ENCODE data around the gene ACAD10.
"Not testable (repeated sequence)": the region's sequence is repeated elsewhere in the genome, so short reads cannot be mapped to it uniquely, and the experiment has no call there.

ACAD10 gene

DNA sequence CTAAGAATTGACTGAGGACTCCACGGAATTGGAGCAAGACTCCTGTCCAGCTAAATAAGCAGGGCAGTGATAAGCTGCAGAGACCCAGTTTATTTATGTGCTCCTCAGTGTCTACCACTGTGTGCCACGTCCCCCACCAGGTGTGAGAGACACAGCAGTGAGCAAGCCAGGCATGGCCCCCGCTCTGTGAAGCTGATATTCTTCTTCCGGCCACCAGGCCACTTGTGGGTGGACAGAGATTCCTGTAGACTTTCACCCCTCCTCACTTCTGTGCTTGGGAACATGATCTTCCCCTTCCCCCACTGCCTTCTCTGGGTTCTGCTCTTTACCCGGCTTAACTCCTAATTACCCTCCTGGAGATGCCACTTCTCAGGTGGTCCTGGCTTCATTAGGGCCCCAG lies 21.4 kb upstream of the ACAD10 start:
- no peak overlapping the region for H3K4me3 ChIP-seq (ENCODE audit: low read length)
- H3K36me3 ChIP-seq (ENCODE audit: control insufficient read depth, insufficient read depth, low read length): peaks cover 21% of the 10 kb centered on the region
- H3K4me1 ChIP-seq (ENCODE audit: control insufficient read depth, insufficient read depth, low read length): no peaks in the 10 kb centered on the region
- no peak overlapping the region for H3K9ac ChIP-seq (ENCODE audit: low read length)
- H3K27ac ChIP-seq (ENCODE audit: low read depth, low read length): no peak overlapping the region
- H3K27me3 ChIP-seq (ENCODE audit: control insufficient read depth, insufficient read depth, low read length): no peaks in the 10 kb centered on the region

DNA sequence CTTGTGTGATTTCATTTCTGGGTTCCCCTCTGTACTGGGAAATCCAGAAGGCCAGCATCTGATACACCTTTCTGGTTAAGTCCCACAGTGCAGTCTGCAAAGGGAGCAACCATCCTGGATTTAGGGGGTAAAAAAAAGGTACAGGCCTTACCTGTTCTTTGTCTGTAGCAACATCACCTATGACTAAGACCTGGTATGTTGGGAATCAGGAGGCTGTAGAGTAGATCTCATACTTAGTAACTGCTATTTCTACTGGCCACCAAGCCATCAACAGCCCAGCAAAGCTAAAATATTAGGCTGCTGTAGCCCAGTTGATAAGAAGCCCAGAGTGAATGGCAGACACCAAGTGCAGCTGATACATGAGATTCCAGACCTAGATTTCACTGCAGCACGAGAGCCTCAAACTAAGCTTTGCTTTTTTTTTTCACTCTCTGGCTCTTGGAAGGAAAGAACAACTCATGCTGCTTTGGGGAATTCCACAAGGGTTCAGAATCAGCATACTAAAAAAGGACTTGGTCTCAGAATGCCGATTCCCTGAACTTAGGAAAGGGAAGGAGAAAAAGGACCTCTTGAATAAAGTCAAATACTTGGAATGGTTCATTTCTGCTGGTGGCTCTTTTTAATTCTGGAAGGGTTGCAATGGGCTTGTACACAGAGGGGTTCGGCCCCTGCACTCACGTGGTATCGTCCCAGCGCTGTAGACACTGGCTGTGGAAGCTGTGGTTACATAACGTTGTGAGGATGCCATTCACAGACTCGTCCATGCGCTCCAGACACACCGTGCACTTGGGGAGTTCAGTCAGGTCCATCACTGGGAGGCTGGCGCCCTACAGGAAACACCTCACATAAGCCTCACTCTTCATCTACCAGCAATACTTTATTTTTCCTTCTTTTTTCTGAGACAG lies 20.6 kb upstream of the ACAD10 start:
- H3K4me3 ChIP-seq (ENCODE audit: low read length): no peak overlapping the region
- H3K27me3 ChIP-seq (ENCODE audit: control insufficient read depth, insufficient read depth, low read length): no peaks in the 10 kb centered on the region
- H3K4me1 ChIP-seq (ENCODE audit: control insufficient read depth, insufficient read depth, low read length): no peaks in the 10 kb centered on the region
- H3K27ac ChIP-seq (ENCODE audit: low read depth, low read length): no peak overlapping the region
- no peak overlapping the region for H3K9ac ChIP-seq (ENCODE audit: low read length)
- H3K36me3 ChIP-seq (ENCODE audit: control insufficient read depth, insufficient read depth, low read length): peaks cover 19% of the 10 kb centered on the region

DNA sequence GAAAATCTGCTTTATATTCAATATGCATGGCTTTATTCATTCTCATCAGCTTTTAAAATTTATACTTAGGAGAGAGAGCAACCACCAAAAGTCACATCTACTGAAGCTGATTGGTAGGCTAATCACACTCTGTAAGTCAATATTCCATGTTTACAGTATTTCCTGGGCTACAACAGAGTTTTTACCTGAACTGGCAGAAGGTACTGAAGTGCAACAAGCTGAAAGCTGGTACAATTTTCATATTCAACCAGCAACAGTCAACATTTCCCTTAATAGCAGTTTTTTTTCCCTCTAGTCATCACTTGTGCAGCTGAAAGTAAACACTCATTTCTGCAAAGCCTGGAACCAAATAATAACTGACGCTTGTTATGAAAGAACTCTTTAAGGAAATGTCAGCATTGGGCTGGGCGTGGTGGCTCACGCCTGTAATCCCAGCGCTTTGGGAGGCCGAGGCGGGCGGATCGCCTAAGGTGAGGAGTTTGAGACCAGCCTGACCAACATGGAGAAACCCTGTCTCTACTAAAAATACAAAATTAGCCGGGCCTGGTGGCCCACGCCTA lies 13.0 kb upstream of the ACAD10 start:
- H3K36me3 ChIP-seq (ENCODE audit: control insufficient read depth, insufficient read depth, low read length): peaks cover 23% of the 10 kb centered on the region
- no peak overlapping the region for H3K27ac ChIP-seq (ENCODE audit: low read depth, low read length)
- H3K4me1 ChIP-seq (ENCODE audit: control insufficient read depth, insufficient read depth, low read length): no peaks in the 10 kb centered on the region
- H3K9ac ChIP-seq (ENCODE audit: low read length): no peak overlapping the region
- no peaks in the 10 kb centered on the region for H3K27me3 ChIP-seq (ENCODE audit: control insufficient read depth, insufficient read depth, low read length)
- no peak overlapping the region for H3K4me3 ChIP-seq (ENCODE audit: low read length)

GRCh38 chr12:111673503-111673902 lies 12.3 kb upstream of the ACAD10 start:
- Histone ChIP-seq H3K36me3 (ENCODE audit: control insufficient read depth, insufficient read depth, low read length) (peaks cover 23% of the 10 kb centered on the region), H3K27me3 (ENCODE audit: control insufficient read depth, insufficient read depth, low read length) (no peaks in the 10 kb centered on the region), H3K27ac (ENCODE audit: low read depth, low read length) (no peak overlapping the region), H3K9ac (ENCODE audit: low read length) (no peak overlapping the region), H3K4me1 (ENCODE audit: control insufficient read depth, insufficient read depth, low read length) (no peaks in the 10 kb centered on the region), H3K4me3 (ENCODE audit: low read length) (no peak overlapping the region)

GRCh38 chr12:111677186-111677585 lies 8.7 kb upstream of the ACAD10 start:
- H3K4me3 ChIP-seq (ENCODE audit: low read length): no peak overlapping the region
- H3K9ac ChIP-seq (ENCODE audit: low read length): no peak overlapping the region
- H3K4me1 ChIP-seq (ENCODE audit: control insufficient read depth, insufficient read depth, low read length): no peaks in the 10 kb centered on the region
- no peaks in the 10 kb centered on the region for H3K27me3 ChIP-seq (ENCODE audit: control insufficient read depth, insufficient read depth, low read length)
- H3K27ac ChIP-seq (ENCODE audit: low read depth, low read length): no peak overlapping the region
- peaks cover 23% of the 10 kb centered on the region for H3K36me3 ChIP-seq (ENCODE audit: control insufficient read depth, insufficient read depth, low read length)

DNA sequence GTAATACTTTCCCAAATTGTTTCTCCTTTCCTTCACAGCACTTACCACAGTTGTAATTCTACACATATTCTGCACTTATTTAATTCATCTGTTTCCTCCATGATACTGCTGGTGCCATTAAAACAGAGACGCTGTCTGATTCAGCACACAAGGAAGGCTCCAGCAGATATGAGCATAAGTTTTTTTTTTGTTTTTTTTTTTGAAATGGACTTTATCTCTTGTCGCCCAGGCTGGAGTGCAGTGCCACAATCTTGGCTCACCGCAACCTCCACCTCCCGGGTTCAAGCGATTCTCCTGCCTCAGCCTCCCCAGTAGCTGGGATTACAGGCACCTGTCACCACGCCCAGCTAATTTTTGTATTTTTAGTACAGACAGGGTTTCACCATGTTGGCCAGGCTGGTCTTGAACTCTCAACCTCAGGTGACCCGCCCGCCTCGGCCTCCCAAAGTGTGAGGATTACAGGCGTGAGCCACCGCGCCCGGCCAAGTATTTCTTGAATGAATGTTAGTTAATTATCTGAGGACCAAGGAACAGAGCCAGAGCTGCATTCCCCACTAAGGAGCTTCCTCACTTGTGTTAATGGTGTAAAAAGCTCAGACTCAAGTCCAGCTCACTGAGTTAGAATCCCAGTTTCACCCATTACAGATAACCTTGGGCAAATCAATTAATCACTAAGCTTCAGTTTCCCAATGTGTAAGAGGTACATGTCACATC lies 1.2 kb upstream of the ACAD10 start:
- peaks cover 18% of the 10 kb centered on the region for H3K4me1 ChIP-seq (ENCODE audit: control insufficient read depth, insufficient read depth, low read length)
- H3K27me3 ChIP-seq (ENCODE audit: control insufficient read depth, insufficient read depth, low read length); H3K27ac ChIP-seq (ENCODE audit: low read depth, low read length); H3K36me3 ChIP-seq (ENCODE audit: control insufficient read depth, insufficient read depth, low read length): not testable (repeated sequence)
- H3K9ac ChIP-seq (ENCODE audit: low read length): peak overlapping the region; percentile 93
- peak overlapping the region; percentile 82 for H3K4me3 ChIP-seq (ENCODE audit: low read length)

DNA sequence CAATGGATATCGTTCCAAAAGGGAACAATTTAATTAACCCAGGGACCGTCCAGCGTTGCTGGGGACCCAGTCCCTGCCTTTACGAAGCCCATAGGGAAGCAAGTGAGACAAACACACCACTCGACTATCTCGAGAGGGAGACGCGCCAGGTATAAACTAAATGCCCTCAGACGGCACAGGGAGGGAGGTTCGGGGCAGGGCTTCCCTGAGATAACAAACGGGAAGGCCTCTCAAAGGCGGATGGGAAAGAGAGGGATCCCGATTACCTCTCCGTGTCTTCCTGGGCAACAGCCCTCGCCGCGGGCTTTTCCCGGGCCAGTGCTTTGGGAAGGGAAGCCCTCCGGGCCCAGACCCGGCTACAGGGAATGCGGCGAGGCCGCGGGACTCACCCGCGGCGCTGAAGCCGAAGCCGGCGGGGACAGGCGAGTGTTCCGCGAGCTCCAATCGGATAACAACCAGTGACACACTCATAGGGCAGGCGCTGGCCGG lies 487 bp upstream of the ACAD10 start:
- H3K36me3 ChIP-seq (ENCODE audit: control insufficient read depth, insufficient read depth, low read length): peaks cover 4% of the 10 kb centered on the region
- H3K27me3 ChIP-seq (ENCODE audit: control insufficient read depth, insufficient read depth, low read length): no peaks in the 10 kb centered on the region
- H3K27ac ChIP-seq (ENCODE audit: low read depth, low read length): peak overlapping the region; percentile 85
- peak overlapping the region; percentile 93 for H3K9ac ChIP-seq (ENCODE audit: low read length)
- peaks cover 18% of the 10 kb centered on the region for H3K4me1 ChIP-seq (ENCODE audit: control insufficient read depth, insufficient read depth, low read length)
- H3K4me3 ChIP-seq (ENCODE audit: low read length): peak overlapping the region; percentile 82

DNA sequence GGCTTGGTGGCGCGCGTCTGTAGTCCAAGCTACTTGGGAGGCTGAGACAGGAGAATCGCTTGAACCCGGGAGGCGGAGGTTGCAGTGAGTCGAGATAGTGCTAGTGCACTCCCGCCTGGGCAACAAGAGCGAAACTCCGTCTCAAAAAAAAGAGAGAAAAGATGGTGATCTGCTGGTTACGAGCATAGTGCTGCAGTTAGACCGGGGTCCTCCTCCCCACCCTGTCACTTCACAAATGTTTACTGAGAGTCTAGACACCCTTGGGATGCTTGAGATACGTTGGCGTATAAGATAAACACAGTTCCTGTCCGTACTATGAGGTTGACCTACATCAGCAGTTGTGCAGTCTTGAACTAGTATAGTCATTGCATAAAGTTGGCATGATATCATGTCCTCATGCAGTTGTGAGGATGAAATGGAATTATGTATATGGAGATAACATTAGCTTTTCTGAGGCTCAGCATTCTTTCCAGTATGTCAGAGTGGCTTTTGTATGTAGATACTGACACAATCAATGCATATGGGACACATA lies 787 bp downstream of the ACAD10 start:
- peak overlapping the region; percentile 63 for H3K9ac ChIP-seq (ENCODE audit: low read length)
- peak overlapping the region; percentile 82 for H3K4me3 ChIP-seq (ENCODE audit: low read length)
- no peaks in the 10 kb centered on the region for H3K27me3 ChIP-seq (ENCODE audit: control insufficient read depth, insufficient read depth, low read length)
- peaks cover 6% of the 10 kb centered on the region for H3K36me3 ChIP-seq (ENCODE audit: control insufficient read depth, insufficient read depth, low read length)
- H3K4me1 ChIP-seq (ENCODE audit: control insufficient read depth, insufficient read depth, low read length): peaks cover 18% of the 10 kb centered on the region
- H3K27ac ChIP-seq (ENCODE audit: low read depth, low read length): peak overlapping the region; percentile 85

DNA sequence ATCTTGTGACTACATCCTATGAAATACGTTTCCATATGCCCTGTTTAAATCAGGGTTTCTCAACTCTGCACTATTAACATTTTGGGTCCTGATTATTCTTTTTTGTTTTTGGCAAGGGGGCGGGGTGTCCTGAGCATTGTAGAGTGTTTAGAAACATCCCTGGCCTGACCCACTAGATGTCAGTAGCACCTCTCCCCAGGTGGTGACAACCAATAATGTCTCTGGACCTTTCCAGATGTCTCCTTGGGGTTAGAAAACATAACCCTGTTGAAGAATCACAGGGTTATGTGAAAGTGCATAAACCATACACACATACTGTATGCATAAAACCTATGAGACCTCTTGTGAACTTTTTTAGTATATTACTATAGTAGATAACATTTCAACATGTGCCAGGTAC lies 1.4 kb downstream of the ACAD10 start:
- no peak overlapping the region for H3K4me3 ChIP-seq (ENCODE audit: low read length)
- peaks cover 3% of the 10 kb centered on the region for H3K36me3 ChIP-seq (ENCODE audit: control insufficient read depth, insufficient read depth, low read length)
- H3K4me1 ChIP-seq (ENCODE audit: control insufficient read depth, insufficient read depth, low read length): peaks cover 18% of the 10 kb centered on the region
- H3K27ac ChIP-seq (ENCODE audit: low read depth, low read length): no peak overlapping the region
- H3K9ac ChIP-seq (ENCODE audit: low read length): no peak overlapping the region
- no peaks in the 10 kb centered on the region for H3K27me3 ChIP-seq (ENCODE audit: control insufficient read depth, insufficient read depth, low read length)

DNA sequence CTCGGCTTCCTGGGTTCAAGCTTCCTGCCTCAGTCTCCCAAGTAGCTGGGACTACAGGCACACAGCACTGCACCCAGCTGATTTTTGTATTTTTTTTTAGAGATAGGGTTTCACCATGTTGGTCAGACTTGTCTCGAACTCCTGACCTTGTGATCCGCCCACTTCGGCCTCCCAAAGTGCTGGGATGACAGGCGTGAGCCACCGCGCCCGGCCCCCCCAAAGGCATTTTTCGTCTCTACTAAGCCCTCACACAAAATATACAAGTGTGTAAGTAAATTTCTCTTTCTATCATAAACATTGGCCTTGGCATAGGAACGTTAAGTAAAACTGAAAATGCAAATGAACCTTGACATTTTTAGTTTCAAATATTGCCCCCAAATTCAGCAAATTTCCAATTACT lies 2.1 kb downstream of the ACAD10 start:
- Histone ChIP-seq H3K27me3 (ENCODE audit: control insufficient read depth, insufficient read depth, low read length) (no peaks in the 10 kb centered on the region), H3K9ac (ENCODE audit: low read length) (no peak overlapping the region), H3K36me3 (ENCODE audit: control insufficient read depth, insufficient read depth, low read length) (peaks cover 8% of the 10 kb centered on the region), H3K4me1 (ENCODE audit: control insufficient read depth, insufficient read depth, low read length) (peaks cover 18% of the 10 kb centered on the region), H3K27ac (ENCODE audit: low read depth, low read length) (no peak overlapping the region), H3K4me3 (ENCODE audit: low read length) (no peak overlapping the region)

DNA sequence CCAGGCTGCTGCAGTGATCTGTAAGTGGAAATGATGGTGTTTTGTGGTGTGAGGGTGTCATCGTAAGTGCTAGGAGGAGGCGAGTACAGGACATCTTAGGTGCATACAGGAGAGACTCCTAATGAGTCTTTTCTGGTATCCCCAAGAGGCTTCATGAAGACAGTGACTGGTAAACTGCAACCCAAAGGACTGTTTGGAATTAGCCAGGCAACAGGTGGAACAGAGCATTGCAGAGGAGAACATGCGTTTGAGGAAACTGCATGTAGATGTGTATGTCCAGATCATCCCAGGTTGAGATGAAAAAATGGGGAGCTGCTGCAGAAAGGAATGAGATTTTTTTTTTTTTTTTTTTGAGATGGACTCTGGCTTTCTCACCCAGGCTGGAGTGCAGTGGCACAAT lies 5.4 kb downstream of the ACAD10 start:
- H3K36me3 ChIP-seq (ENCODE audit: control insufficient read depth, insufficient read depth, low read length): peaks cover 23% of the 10 kb centered on the region
- no peak overlapping the region for H3K27ac ChIP-seq (ENCODE audit: low read depth, low read length)
- no peak overlapping the region for H3K9ac ChIP-seq (ENCODE audit: low read length)
- H3K4me1 ChIP-seq (ENCODE audit: control insufficient read depth, insufficient read depth, low read length): peaks cover 6% of the 10 kb centered on the region
- H3K4me3 ChIP-seq (ENCODE audit: low read length): no peak overlapping the region
- no peaks in the 10 kb centered on the region for H3K27me3 ChIP-seq (ENCODE audit: control insufficient read depth, insufficient read depth, low read length)

GRCh38 chr12:111692575-111693210 lies 6.8 kb downstream of the ACAD10 start:
- Histone ChIP-seq H3K27ac (ENCODE audit: low read depth, low read length) (no peak overlapping the region), H3K27me3 (ENCODE audit: control insufficient read depth, insufficient read depth, low read length) (no peaks in the 10 kb centered on the region), H3K36me3 (ENCODE audit: control insufficient read depth, insufficient read depth, low read length) (peaks cover 23% of the 10 kb centered on the region), H3K4me1 (ENCODE audit: control insufficient read depth, insufficient read depth, low read length) (no peaks in the 10 kb centered on the region), H3K9ac (ENCODE audit: low read length) (no peak overlapping the region), H3K4me3 (ENCODE audit: low read length) (no peak overlapping the region)
